ENCODE results near the gene SRGAP1. TPM values are rescaled to one million over a fixed set of nuclear protein-coding genes. Genes with fewer than 3 reads are reported as not detected.
A peak's percentile ranks its signal among the peaks of the same experiment; 100 is the strongest.

SRGAP1 gene
- total RNA-seq, 1 donor from 2014 or later: 3.0 TPM

DNA sequence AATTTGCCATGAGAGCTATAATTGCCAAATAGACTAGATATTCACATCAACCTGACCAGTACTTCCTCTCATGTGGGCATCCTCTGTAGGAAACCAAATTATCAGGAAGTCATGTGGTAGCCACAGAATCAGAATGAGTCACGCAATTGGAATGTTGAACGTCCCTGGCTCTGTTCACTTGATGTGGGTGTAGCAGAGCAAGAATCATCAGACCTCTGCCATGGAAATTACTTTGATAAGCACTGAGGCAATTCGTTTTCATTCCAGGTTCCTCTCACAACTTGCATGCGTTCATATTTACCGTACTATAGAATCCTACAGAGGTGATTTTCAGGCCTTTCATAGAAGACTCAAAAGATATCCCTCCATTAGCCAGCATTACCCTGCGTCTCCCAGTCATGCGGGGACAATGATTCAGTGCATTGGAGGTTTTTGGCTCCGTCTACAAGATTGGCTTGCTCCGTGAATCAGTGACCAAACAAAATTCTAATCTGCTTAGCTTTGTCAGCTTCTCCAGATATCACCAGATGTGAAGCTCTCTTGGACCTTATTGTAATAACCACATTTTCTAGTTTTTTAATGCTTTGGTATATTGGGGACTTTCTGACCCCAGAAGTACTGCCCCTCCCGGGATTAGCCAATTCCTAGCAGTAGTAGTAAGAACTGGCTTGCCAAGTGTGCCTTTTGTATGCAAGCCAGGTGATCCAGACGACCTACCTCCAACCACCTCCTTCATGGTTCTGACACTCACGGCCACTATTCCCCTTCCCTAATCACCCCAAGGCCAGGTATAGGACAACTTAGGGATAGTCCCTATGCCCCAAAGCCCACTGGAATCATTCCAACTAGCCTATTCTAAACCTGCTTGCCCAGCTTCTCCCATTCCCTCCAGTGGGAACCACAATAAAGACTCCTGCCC is 244.2 kb downstream of the SRGAP1 start:
- TF ChIP-seq EZH2phosphoT487 (IDR thresholded peaks at IDR 0.05): no peak
- H3K9me3 ChIP-seq (ENCODE audit: low read depth): no peaks in the 10 kb centered on the region
- peaks cover 7% of the 10 kb centered on the region for H3K36me3 Mint-ChIP-seq
- H3K27me3 ChIP-seq: no peaks in the 10 kb centered on the region
- H3K4me1 ChIP-seq: no peaks in the 10 kb centered on the region
- no peak overlapping the region for H3K9ac ChIP-seq
- DNase-seq (ENCODE audit: low spot score): no peak
- H3K79me2 ChIP-seq (ENCODE audit: low read depth): no peaks in the 10 kb centered on the region
- no peaks in the 10 kb centered on the region for H3K9me3 Mint-ChIP-seq
- no peak overlapping the region for H2AFZ ChIP-seq (replicated peaks)
- no peaks in the 10 kb centered on the region for H3F3A ChIP-seq (ENCODE audit: low read depth)
- H3K36me3 ChIP-seq: no peaks in the 10 kb centered on the region
- peaks cover 25% of the 10 kb centered on the region for H3K4me1 Mint-ChIP-seq
- no peak overlapping the region for H3K4me3 ChIP-seq
- H3K27me3 Mint-ChIP-seq (ENCODE audit: insufficient read depth, low read depth): no peaks in the 10 kb centered on the region
- H3K27ac Mint-ChIP-seq: peak overlapping the region; percentile 29
- no peak overlapping the region for H3K4me2 ChIP-seq
- H4K20me1 ChIP-seq (ENCODE audit: low read depth): no peaks in the 10 kb centered on the region
- no peak overlapping the region for H3K27ac ChIP-seq
- H3K4me3 Mint-ChIP-seq: no peak overlapping the region

DNA sequence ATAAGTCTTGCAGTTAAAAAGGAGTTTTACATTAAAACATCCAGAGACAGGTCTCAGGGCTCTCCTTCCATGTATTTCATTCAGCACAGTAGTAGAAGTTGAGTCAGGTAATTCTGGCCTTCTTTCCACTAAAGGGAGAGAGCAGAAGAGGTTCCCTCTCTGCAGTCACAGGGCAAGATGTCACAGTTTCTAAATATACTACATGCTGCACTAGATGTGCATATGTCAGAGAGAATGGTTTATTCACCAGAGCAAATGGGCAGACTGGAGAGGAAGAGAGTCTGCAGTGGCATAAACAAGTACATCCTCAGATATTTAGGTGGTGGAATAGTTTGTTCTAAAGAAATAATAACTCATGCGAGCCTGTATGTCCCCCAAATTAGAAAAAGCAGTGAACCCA is 245.5 kb downstream of the SRGAP1 start:
- TF ChIP-seq, protein P1, sequence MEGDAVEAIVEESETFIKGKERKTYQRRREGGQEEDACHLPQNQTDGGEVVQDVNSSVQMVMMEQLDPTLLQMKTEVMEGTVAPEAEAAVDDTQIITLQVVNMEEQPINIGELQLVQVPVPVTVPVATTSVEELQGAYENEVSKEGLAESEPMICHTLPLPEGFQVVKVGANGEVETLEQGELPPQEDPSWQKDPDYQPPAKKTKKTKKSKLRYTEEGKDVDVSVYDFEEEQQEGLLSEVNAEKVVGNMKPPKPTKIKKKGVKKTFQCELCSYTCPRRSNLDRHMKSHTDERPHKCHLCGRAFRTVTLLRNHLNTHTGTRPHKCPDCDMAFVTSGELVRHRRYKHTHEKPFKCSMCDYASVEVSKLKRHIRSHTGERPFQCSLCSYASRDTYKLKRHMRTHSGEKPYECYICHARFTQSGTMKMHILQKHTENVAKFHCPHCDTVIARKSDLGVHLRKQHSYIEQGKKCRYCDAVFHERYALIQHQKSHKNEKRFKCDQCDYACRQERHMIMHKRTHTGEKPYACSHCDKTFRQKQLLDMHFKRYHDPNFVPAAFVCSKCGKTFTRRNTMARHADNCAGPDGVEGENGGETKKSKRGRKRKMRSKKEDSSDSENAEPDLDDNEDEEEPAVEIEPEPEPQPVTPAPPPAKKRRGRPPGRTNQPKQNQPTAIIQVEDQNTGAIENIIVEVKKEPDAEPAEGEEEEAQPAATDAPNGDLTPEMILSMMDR (IDR thresholded peaks at IDR 0.05): no peak
- TF ChIP-seq EZH2 (IDR thresholded peaks at IDR 0.05): no peak
- TF ChIP-seq EZH2phosphoT487 (IDR thresholded peaks at IDR 0.05): no peak
- peaks cover 7% of the 10 kb centered on the region for H3K36me3 Mint-ChIP-seq
- H3K4me3 Mint-ChIP-seq: no peak overlapping the region
- no peaks in the 10 kb centered on the region for H3K79me2 ChIP-seq (ENCODE audit: low read depth)
- no peaks in the 10 kb centered on the region for H3K9me3 Mint-ChIP-seq
- DNase-seq (ENCODE audit: low spot score): no peak
- no peaks in the 10 kb centered on the region for H3K36me3 ChIP-seq
- H4K20me1 ChIP-seq (ENCODE audit: low read depth): no peaks in the 10 kb centered on the region
- no peak overlapping the region for H3K27ac ChIP-seq
- H3K4me3 ChIP-seq: no peak overlapping the region
- H3K27me3 ChIP-seq: no peaks in the 10 kb centered on the region
- peaks cover 24% of the 10 kb centered on the region for H3K4me1 Mint-ChIP-seq
- no peaks in the 10 kb centered on the region for H3K9me3 ChIP-seq (ENCODE audit: low read depth)
- H2AFZ ChIP-seq (replicated peaks): no peak overlapping the region
- H3K27ac Mint-ChIP-seq: no peak overlapping the region
- no peak overlapping the region for H3K4me2 ChIP-seq
- no peak overlapping the region for H3K9ac ChIP-seq
- H3K4me1 ChIP-seq: no peaks in the 10 kb centered on the region
- no peaks in the 10 kb centered on the region for H3F3A ChIP-seq (ENCODE audit: low read depth)
- H3K27me3 Mint-ChIP-seq (ENCODE audit: insufficient read depth, low read depth): no peaks in the 10 kb centered on the region

DNA sequence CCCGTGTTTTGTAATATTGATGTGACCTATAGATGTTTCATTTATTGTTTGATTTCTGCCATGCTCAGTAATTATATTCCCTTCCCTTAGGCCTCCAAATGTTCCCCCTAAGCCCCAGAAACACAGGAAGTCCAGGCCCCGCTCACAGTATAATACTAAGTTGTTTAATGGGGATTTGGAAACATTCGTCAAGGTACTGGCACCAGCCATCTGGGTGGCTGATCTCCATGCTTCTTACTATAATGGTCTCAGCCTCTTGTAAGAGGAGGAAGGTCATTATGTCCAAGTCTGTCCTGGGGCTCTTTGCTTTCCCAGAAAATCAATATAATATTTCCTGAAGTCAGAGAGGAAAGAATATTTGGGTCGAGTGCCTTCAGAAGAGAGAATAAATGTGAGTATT is 246.7 kb downstream of the SRGAP1 start:
- Histone ChIP-seq H3K79me2 (ENCODE audit: low read depth) (no peaks in the 10 kb centered on the region), H3K36me3 (no peaks in the 10 kb centered on the region), H2AFZ (replicated peaks) (no peak overlapping the region), H3K4me2 (no peak overlapping the region), H3K4me1 (no peaks in the 10 kb centered on the region), H3F3A (ENCODE audit: low read depth) (no peaks in the 10 kb centered on the region), H3K9me3 (ENCODE audit: low read depth) (no peaks in the 10 kb centered on the region), H4K20me1 (ENCODE audit: low read depth) (no peaks in the 10 kb centered on the region), H3K27ac (no peak overlapping the region), H3K27me3 (no peaks in the 10 kb centered on the region), H3K9ac (no peak overlapping the region), H3K4me3 (no peak overlapping the region)
- DNase-seq (ENCODE audit: low spot score): no peak
- Mint-ChIP-seq H3K4me1 (peaks cover 24% of the 10 kb centered on the region), H3K36me3 (peaks cover 7% of the 10 kb centered on the region), H3K27me3 (ENCODE audit: insufficient read depth, low read depth) (no peaks in the 10 kb centered on the region), H3K4me3 (no peak overlapping the region), H3K9me3 (no peaks in the 10 kb centered on the region), H3K27ac (no peak overlapping the region)
- no peak for TF ChIP-seq EZH2 (IDR thresholded peaks at IDR 0.05)
- TF ChIP-seq, protein P1 (IDR thresholded peaks at IDR 0.05): no peak
- TF ChIP-seq EZH2phosphoT487 (IDR thresholded peaks at IDR 0.05): no peak
